HAP-1 (cell line): ENCODE results near the gene SLIT3.

ENCODE experiments used
- DNase-seq, 2 experiments: peaks; one replicate each; pipeline ENCODE4 v3.0.0-alpha.2; 2016 to 2020; ENCODE audit warnings: low spot score in 2 of 2
- H3K27me3 ChIP-seq: fragments of 250-450 bp; sonication (Bioruptor Pico); 2 replicates; pipeline ENCODE4 v1.5.1; 2020; ENCODE audit warnings: low read depth, mild to moderate bottlenecking, moderate library complexity
- H3K36me3 ChIP-seq: fragments of 250-450 bp; sonication (Bioruptor Pico); replicated peaks from 2 replicates; pipeline ENCODE4 v1.5.1; 2020; ENCODE audit warnings: mild to moderate bottlenecking
- H3K4me1 ChIP-seq: fragments of 250-450 bp; sonication (Bioruptor Pico); 2 replicates; pipeline ENCODE4 v1.5.1; 2020; ENCODE audit warnings: mild to moderate bottlenecking
- H3K4me3 ChIP-seq: fragments of 250-450 bp; sonication (Bioruptor Pico); 2 replicates; pipeline ENCODE4 v1.5.1; 2020; ENCODE audit warnings: mild to moderate bottlenecking, moderate library complexity
- H3K9me3 ChIP-seq: fragments of 250-450 bp; sonication (Bioruptor Pico); 2 replicates; pipeline ENCODE4 v1.5.1; 2020; ENCODE audit warnings: mild to moderate bottlenecking, moderate library complexity
- in situ Hi-C: fragments of 300-500 bp; cut with MboI; formaldehyde crosslinking; loops from 3 replicates; pipeline ENCODE4 v1.14.3; 2020; ENCODE audit warnings: low sequenced_read_pairs, inconsistent platforms, mixed read lengths

Gene SLIT3

GRCh38 chr5:168940712-168941111 is 360.2 kb downstream of the SLIT3 start:
- in situ Hi-C loops, result loop anchor here (10.0 kb wide), 1 partner anchor 196 kb away; no protein-coding TSS in a partner anchor
- DNase-seq, result no peak
- H3K4me3 ChIP-seq, result no peak overlapping the region
- H3K27me3 ChIP-seq, result no peaks in the 10 kb centered on the region
- peaks cover 41% of the 10 kb centered on the region for H3K4me1 ChIP-seq
- no peaks in the 10 kb centered on the region for H3K9me3 ChIP-seq
- H3K36me3 ChIP-seq, result no peaks in the 10 kb centered on the region

DNA sequence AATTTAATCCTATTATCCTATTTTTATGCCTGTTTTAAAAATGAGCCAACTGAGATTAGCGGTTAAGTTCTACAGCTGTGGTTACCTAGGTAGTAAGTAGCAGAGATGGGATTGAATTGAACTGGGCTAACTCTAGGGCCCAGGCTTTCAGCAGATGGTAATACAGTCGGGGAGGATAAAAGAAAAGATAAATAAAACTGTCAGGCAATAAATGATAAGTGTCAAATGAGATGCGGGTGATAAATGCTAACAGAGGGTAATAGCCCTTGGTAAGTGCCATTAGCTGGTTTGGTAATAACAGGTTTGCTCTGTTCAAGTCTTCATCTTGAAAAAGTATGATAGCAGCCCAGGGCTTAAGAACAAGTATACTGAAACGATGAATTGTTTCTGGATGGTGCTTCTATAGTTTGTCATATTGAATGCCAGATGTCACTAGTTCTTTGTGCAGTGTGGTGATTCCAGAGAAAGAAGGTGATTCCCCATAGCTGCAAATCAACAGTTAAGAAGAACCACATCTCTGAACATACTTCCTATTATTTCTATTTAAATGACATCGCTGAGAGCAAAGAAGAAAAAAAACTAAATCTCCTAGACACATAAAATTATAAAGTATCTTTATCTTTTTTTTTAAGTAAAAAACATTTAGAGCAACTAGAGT is 360.9 kb downstream of the SLIT3 start:
- peaks cover 34% of the 10 kb centered on the region for H3K4me1 ChIP-seq
- peak in 1 of 2 experiments; percentile 54 for DNase-seq
- no peaks in the 10 kb centered on the region for H3K9me3 ChIP-seq
- H3K36me3 ChIP-seq, result no peaks in the 10 kb centered on the region
- H3K4me3 ChIP-seq, result no peak overlapping the region
- no peaks in the 10 kb centered on the region for H3K27me3 ChIP-seq
- in situ Hi-C loops, result loop anchor here (10.0 kb wide), 1 partner anchor 195 kb away; no protein-coding TSS in a partner anchor

GRCh38 chr5:168939156-168939800 is 361.7 kb downstream of the SLIT3 start:
- DNase-seq, result no peak
- in situ Hi-C loops, result no loop called here
- H3K27me3 ChIP-seq, result no peaks in the 10 kb centered on the region
- peaks cover 27% of the 10 kb centered on the region for H3K4me1 ChIP-seq
- H3K9me3 ChIP-seq, result no peaks in the 10 kb centered on the region
- H3K4me3 ChIP-seq, result no peak overlapping the region
- no peaks in the 10 kb centered on the region for H3K36me3 ChIP-seq

DNA sequence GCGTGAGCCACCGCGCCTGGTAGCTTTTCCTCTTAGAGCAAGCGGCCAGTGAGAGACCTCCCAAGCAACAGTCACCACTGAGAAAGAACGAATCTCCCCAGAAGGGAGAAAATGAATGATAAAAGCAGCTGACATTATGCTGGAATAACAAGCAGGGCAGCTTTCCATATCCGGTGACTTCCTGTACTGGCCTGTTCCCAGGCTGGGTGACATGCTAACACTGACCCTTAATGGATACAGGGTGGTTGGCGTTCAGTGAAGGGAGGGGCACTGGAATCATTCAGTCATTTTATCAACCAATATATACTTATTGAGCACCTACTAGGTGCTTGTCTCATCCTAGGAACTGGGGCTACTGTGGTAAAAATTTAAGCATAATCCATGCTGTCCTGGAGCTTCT is 364.4 kb downstream of the SLIT3 start:
- no peaks in the 10 kb centered on the region for H3K36me3 ChIP-seq
- in situ Hi-C loops, result no loop called here
- no peaks in the 10 kb centered on the region for H3K9me3 ChIP-seq
- no peak overlapping the region for H3K4me3 ChIP-seq
- peaks cover 11% of the 10 kb centered on the region for H3K4me1 ChIP-seq
- DNase-seq, result no peak
- no peaks in the 10 kb centered on the region for H3K27me3 ChIP-seq

- Histone ChIP-seq H3K9me3 (no peaks in the 10 kb centered on the region), H3K36me3 (no peaks in the 10 kb centered on the region), H3K4me3 (no peak overlapping the region), H3K27me3 (no peaks in the 10 kb centered on the region), H3K4me1 (peaks cover 9% of the 10 kb centered on the region)
- DNase-seq, result no peak
- in situ Hi-C loops, result no loop called here
Observed at GRCh38 chr5:168935183-168935582, 365.8 kb downstream of the SLIT3 start.

DNA sequence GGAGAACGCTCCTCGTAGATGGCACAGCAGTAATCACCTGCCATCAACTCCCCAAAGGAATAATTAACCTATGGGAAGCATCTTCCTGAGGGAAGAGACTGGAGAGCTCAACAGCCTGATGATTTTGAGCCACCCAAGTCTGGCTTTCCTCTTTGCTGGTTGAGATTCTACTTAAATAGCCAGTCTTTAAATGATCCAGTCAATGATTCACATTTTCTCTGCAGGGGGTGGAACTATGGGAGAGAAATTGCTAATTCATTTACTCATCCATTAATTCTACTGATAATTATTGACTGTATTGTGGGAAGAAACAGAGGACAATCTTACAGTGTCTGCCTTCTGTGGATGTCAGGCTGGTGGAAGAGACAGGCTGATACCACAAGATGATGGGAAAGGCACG is 366.8 kb downstream of the SLIT3 start:
- no peak overlapping the region for H3K4me3 ChIP-seq
- DNase-seq, result no peak

DNA sequence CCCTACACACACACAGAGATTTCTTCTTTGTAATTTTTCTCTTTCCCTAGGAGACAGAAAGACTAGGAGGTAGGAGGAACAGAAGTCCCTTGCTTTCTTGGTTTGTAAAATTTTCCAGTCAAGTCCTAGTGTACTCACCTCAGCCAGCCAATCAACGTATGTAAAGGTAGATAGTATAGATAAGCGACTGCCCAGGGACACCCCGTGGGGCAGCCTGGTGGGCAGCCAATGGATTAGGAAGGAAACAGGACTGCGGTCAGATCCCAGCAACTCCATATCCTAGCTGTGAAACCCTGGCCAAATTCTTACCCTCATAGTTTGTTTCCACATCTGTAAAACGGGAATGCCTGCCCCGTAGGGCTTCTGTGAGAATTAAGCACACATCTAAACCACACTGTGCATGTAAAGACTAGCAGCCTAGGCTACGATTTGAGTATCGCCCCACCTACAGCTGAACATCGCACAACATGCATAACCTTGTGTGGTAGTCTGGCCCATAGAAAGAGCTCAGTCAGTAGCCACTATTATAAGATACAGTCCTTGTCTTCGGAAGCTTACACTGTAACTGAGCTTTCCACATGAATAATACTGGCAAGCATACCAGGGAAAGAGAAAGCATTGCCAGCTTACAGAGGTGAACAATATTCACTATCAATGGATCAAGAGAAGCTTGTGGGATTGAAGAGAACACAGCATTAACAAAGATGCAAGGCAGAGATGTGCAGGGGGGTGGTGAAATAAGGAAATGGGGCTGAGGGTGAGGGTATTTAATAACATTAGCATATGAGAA is 368.3 kb downstream of the SLIT3 start:
- no peak overlapping the region for H3K4me3 ChIP-seq
- H3K27me3 ChIP-seq, result no peaks in the 10 kb centered on the region
- DNase-seq, result no peak
- in situ Hi-C loops, result no loop called here
- H3K4me1 ChIP-seq, result no peaks in the 10 kb centered on the region
- no peaks in the 10 kb centered on the region for H3K36me3 ChIP-seq
- H3K9me3 ChIP-seq, result no peaks in the 10 kb centered on the region

More for the DNA sequence above, 366.8 kb downstream of the SLIT3 start:
- no peaks in the 10 kb centered on the region for H3K9me3 ChIP-seq
- no peaks in the 10 kb centered on the region for H3K4me1 ChIP-seq
- in situ Hi-C loops, result no loop called here
- H3K36me3 ChIP-seq, result no peaks in the 10 kb centered on the region
- H3K27me3 ChIP-seq, result no peaks in the 10 kb centered on the region

DNA sequence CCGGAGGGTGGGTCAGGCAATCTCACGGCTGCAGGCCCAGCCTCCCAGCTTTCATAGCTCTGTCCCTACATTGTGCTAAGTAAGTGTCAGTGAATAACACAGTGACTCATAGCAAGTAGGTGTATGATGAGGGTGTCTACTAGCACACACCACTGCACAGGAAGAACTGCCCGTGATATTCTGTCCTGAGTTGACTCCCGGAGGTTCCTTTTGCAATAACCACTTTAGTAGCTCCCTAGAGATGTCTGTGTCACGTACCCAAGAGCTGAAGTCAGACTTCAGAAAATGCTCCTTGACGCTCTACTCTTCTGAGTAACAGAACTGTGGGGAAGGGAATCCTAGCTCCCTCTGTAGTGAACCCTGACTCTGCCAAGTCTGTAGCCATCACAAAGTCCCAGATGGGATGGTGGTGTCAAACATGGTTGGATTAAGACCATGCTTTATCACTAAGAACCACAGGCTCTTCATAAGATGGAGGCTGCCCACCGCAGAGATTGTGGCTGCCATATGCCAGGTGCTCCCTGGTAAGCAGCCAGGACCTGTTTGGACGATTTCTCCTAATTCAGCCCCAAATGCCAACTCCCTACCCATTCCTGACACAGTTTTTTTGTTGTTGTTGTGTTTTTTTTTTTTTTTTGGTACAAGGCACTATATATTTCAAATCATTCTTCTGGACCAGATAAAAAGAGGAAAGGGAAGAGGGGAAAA is 369.1 kb downstream of the SLIT3 start:
- DNase-seq, result no peak
- H3K9me3 ChIP-seq, result no peaks in the 10 kb centered on the region
- no peaks in the 10 kb centered on the region for H3K36me3 ChIP-seq
- H3K27me3 ChIP-seq, result no peaks in the 10 kb centered on the region
- H3K4me1 ChIP-seq, result peaks cover 7% of the 10 kb centered on the region
- in situ Hi-C loops, result no loop called here
- H3K4me3 ChIP-seq, result no peak overlapping the region

DNA sequence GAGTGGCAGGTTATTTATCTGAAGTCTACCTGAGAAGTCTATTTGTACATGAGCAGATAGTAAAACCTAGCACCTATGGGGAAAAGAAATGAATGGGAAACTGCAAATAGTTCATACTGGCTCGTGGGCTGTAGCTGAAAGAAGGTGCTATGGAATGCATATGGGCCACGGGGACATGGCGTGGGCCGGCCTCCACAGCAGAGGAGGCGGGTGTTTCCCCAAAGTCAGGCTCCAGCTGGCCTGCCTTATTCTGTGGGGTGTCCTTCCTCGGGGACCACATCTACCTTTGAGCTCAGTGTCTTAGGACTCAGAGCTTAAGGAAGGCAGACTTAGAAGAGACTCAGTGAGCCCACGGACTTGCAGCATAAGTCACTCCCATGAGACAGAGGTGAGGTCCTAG is 371.3 kb downstream of the SLIT3 start:
- H3K4me3 ChIP-seq, result no peak overlapping the region
- no peaks in the 10 kb centered on the region for H3K9me3 ChIP-seq
- H3K4me1 ChIP-seq, result peaks cover 11% of the 10 kb centered on the region
- H3K27me3 ChIP-seq, result no peaks in the 10 kb centered on the region
- no peaks in the 10 kb centered on the region for H3K36me3 ChIP-seq
- no peak for DNase-seq
- in situ Hi-C loops, result no loop called here

GRCh38 chr5:168925160-168925559 is 375.8 kb downstream of the SLIT3 start:
- Histone ChIP-seq H3K36me3 (no peaks in the 10 kb centered on the region), H3K4me1 (peaks cover 11% of the 10 kb centered on the region), H3K27me3 (0 out of 2 replicates have a peak, but pooled peaks cover 7% of the 10 kb centered on the region), H3K4me3 (no peak overlapping the region), H3K9me3 (no peaks in the 10 kb centered on the region)
- no peak for DNase-seq
- in situ Hi-C loops, result no loop called here

GRCh38 chr5:168921147-168921866 is 379.6 kb downstream of the SLIT3 start:
- H3K36me3 ChIP-seq, result no peaks in the 10 kb centered on the region
- no peaks in the 10 kb centered on the region for H3K9me3 ChIP-seq
- H3K4me3 ChIP-seq, result no peak overlapping the region
- peaks cover 9% of the 10 kb centered on the region; the same call in 1 of the 2 replicates for H3K27me3 ChIP-seq
- H3K4me1 ChIP-seq, result 0 out of 2 replicates have a peak, but pooled peaks cover under 1% of the 10 kb centered on the region
- no peak for DNase-seq
- in situ Hi-C loops, result no loop called here

- Histone ChIP-seq H3K36me3 (no peaks in the 10 kb centered on the region), H3K4me1 (no peaks in the 10 kb centered on the region), H3K9me3 (no peaks in the 10 kb centered on the region), H3K4me3 (no peak overlapping the region), H3K27me3 (peaks cover 9% of the 10 kb centered on the region; the same call in 1 of the 2 replicates)
- DNase-seq, result no peak
- in situ Hi-C loops, result no loop called here
Observed at GRCh38 chr5:168920019-168920810, 380.7 kb downstream of the SLIT3 start.
